Measurements from ENCODE around the gene ZFR2.
"Not testable (repeated sequence)": the region's sequence is repeated elsewhere in the genome, so short reads cannot be mapped to it uniquely, and the experiment has no call there.

The ZFR2 gene

GRCh38 chr19:3816566-3817218, 52.1 kb downstream of the ZFR2 start:
- DNase-seq (ENCODE audit: low read depth in 3 of 3, low spot score in 1 of 3) = no peak

- DNase-seq (ENCODE audit: low read depth in 3 of 3, low spot score in 1 of 3) = not testable (repeated sequence)
Observed at GRCh38 chr19:3816148-3816547, 52.7 kb downstream of the ZFR2 start.

- no peak for DNase-seq (ENCODE audit: low read depth in 3 of 3, low spot score in 1 of 3)
Observed at GRCh38 chr19:3814648-3815047, 54.2 kb downstream of the ZFR2 start.

- no peak for DNase-seq (ENCODE audit: low read depth in 3 of 3, low spot score in 1 of 3)
Observed at GRCh38 chr19:3813473-3814392, 55.1 kb downstream of the ZFR2 start.

GRCh38 chr19:3810708-3811355, 58.0 kb downstream of the ZFR2 start:
- DNase-seq (ENCODE audit: low read depth in 3 of 3, low spot score in 1 of 3) = no peak

- DNase-seq (ENCODE audit: low read depth in 3 of 3, low spot score in 1 of 3) = no peak
Observed at GRCh38 chr19:3809881-3810707, 58.7 kb downstream of the ZFR2 start.

GRCh38 chr19:3808420-3809143, 60.3 kb downstream of the ZFR2 start:
- DNase-seq (ENCODE audit: low read depth in 3 of 3, low spot score in 1 of 3) = no peak

- no peak for DNase-seq (ENCODE audit: low read depth in 3 of 3, low spot score in 1 of 3)
Observed at GRCh38 chr19:3807574-3808354, 61.1 kb downstream of the ZFR2 start.

GRCh38 chr19:3807131-3807480, 61.7 kb downstream of the ZFR2 start:
- DNase-seq (ENCODE audit: low read depth in 3 of 3, low spot score in 1 of 3) = no peak

- no peak for DNase-seq (ENCODE audit: low read depth in 3 of 3, low spot score in 1 of 3)
Observed at GRCh38 chr19:3805859-3806258, 63.0 kb downstream of the ZFR2 start.

GRCh38 chr19:3804429-3804828, 64.4 kb downstream of the ZFR2 start:
- DNase-seq (ENCODE audit: low read depth in 3 of 3, low spot score in 1 of 3) = no peak

GRCh38 chr19:3803986-3804385, 64.9 kb downstream of the ZFR2 start:
- no peak for DNase-seq (ENCODE audit: low read depth in 3 of 3, low spot score in 1 of 3)

- no peak for DNase-seq (ENCODE audit: low read depth in 3 of 3, low spot score in 1 of 3)
Observed at GRCh38 chr19:3803114-3803888, 65.5 kb downstream of the ZFR2 start.

- DNase-seq (ENCODE audit: low read depth in 3 of 3, low spot score in 1 of 3) = peak in 1 of 3 donors; percentile 27
Observed at GRCh38 chr19:3801412-3802096, 67.3 kb downstream of the ZFR2 start.

- DNase-seq (ENCODE audit: low read depth in 3 of 3, low spot score in 1 of 3) = no peak
Observed at GRCh38 chr19:3800996-3801395, 67.8 kb downstream of the ZFR2 start.

- DNase-seq (ENCODE audit: low read depth in 3 of 3, low spot score in 1 of 3) = no peak
Observed at GRCh38 chr19:3798137-3798536, 70.7 kb downstream of the ZFR2 start.

GRCh38 chr19:3796358-3796757, 72.5 kb downstream of the ZFR2 start:
- DNase-seq (ENCODE audit: low read depth in 3 of 3, low spot score in 1 of 3) = no peak

GRCh38 chr19:3793799-3794198, 75.0 kb downstream of the ZFR2 start:
- DNase-seq (ENCODE audit: low read depth in 3 of 3, low spot score in 1 of 3) = no peak

Data from stimulated activated CD4-positive, alpha-beta T cell treated with anti-CD3 and anti-CD28 coated beads, TNF-alpha, amount 100 ng/mL, for 1 hour (primary cell).